OCI-LY7 (cell line): ENCODE results near the gene HLA-DQA2. TPM values are rescaled to one million over a fixed set of nuclear protein-coding genes. Genes with fewer than 3 reads are reported as not detected.
A peak's percentile ranks its signal among the peaks of the same experiment; 100 is the strongest.

Source experiments
- BruUV-seq: library from RNA; stranded (reverse); fragments of 400-500 nt; replicated peaks from 2 replicates; lab custom pipeline; 2021; lab: Mats Ljungman, UMichigan
- CTCF ChIA-PET: fragments of 300-600 bp; sonication (Branson Sonifier 250); formaldehyde crosslinking; loops from one replicate; lab custom pipeline; 2022; ENCODE audit warnings: antibody characterized with exemption; ENCODE audit not compliant: unreplicated experiment; lab: Charles Lee
- POLR2A ChIA-PET: fragments of 300-600 bp; sonication (Branson Sonifier 250); formaldehyde crosslinking; loops from one replicate; lab custom pipeline; 2022; ENCODE audit warnings: antibody characterized with exemption; lab: Charles Lee
- DNase-seq: peaks from one replicate; pipeline ENCODE4 v3.0.0-alpha.2; 2015; ENCODE audit warnings: low spot score
- H2AFZ ChIP-seq: fragments of 200-600 bp; sonication (generic), shearing (Covaris generic); 2 replicates; pipeline ENCODE4 v1.6.1; 2014; ENCODE audit warnings: mild to moderate bottlenecking, antibody characterized with exemption, low read length, moderate library complexity
- H3K27ac ChIP-seq: fragments of 200-600 bp; sonication (generic); 2 replicates; pipeline ENCODE4 v1.5.1; 2014; ENCODE audit warnings: mixed run types, low read depth, mild to moderate bottlenecking, moderate library complexity, low read length, inconsistent platforms; ENCODE audit not compliant: poor library complexity, severe bottlenecking
- H3K36me3 ChIP-seq: fragments of 200-600 bp; sonication (generic); 2 replicates; pipeline ENCODE4 v1.6.1; 2014; ENCODE audit warnings: mild to moderate bottlenecking, antibody characterized with exemption, low read length, moderate library complexity, mixed read lengths; ENCODE audit not compliant: insufficient read depth
- H3K4me1 ChIP-seq: fragments of 200-600 bp; sonication (generic); 2 replicates; pipeline ENCODE4 v1.5.1; 2014; ENCODE audit warnings: mild to moderate bottlenecking, low read length; ENCODE audit not compliant: insufficient read depth, poor library complexity, severe bottlenecking
- H3K4me2 ChIP-seq: fragments of 200-600 bp; sonication (generic); 2 replicates; pipeline ENCODE4 v1.6.1; 2014; ENCODE audit warnings: mild to moderate bottlenecking, low read length
- H3K4me3 ChIP-seq: fragments of 200-600 bp; sonication (generic); 2 replicates; pipeline ENCODE4 v1.5.1; 2014; ENCODE audit warnings: mild to moderate bottlenecking, low read depth, low read length; ENCODE audit not compliant: poor library complexity, severe bottlenecking
- H3K79me2 ChIP-seq: fragments of 200-600 bp; sonication (generic); 2 replicates; pipeline ENCODE4 v1.6.1; 2016; ENCODE audit warnings: low read depth, mild to moderate bottlenecking, low read length, moderate library complexity, mixed read lengths; ENCODE audit not compliant: insufficient read depth
- H3K9me2 ChIP-seq: fragments of 200-600 bp; sonication (generic); 2 replicates; pipeline ENCODE4 v1.6.1; 2016; ENCODE audit warnings: mild to moderate bottlenecking, low read length, mixed read lengths; ENCODE audit not compliant: insufficient read depth
- H3K9me3 ChIP-seq: fragments of 200-600 bp; sonication (generic); 2 replicates; pipeline ENCODE4 v1.6.1; 2014; ENCODE audit warnings: mild to moderate bottlenecking, mixed run types, low read length, mixed read lengths
- H4K20me1 ChIP-seq: fragments of 200-600 bp; sonication (generic); 2 replicates; pipeline ENCODE4 v1.6.1; 2014; ENCODE audit warnings: mild to moderate bottlenecking, antibody characterized with exemption, low read length, moderate library complexity, mixed read lengths; ENCODE audit not compliant: insufficient read depth
- CTCF ChIP-seq: fragments of 200-600 bp; sonication (generic); conservative IDR thresholded peaks from 2 replicates; pipeline ENCODE4 v1.5.1; 2014; ENCODE audit warnings: mild to moderate bottlenecking, antibody characterized with exemption, low read length, moderate library complexity, mixed read lengths
- EZH2phosphoT487 ChIP-seq: fragments of 200-600 bp; sonication (generic); IDR thresholded peaks from 2 replicates; pipeline ENCODE4 v1.6.1; 2018; ENCODE audit warnings: low read depth, borderline replicate concordance, mild to moderate bottlenecking, mixed run types, antibody characterized with exemption, low read length, moderate library complexity, mixed read lengths
- intact Hi-C: fragments of 100-400 bp; cut with micrococcal nuclease; formaldehyde crosslinking; loops from one replicate; pipeline ENCODE4 v1.10.0; 2022; ENCODE audit not compliant: unreplicated experiment
- total RNA-seq, 2 experiments: library from RNA; depleted of rRNA in 1 of 2; stranded (reverse); fragments of >200 nt in 1 of 2; shearing (Covaris generic) in 1 of 2; gene quantifications; 2 replicates each; pipeline ENCODE4 v1.2.3, GENCODE V29; 2014 to 2022

HLA-DQA2 gene
- total RNA-seq, 2 experiments from 2014 or later = 3.6 TPM; not detected in 1

GRCh38 chr6:32763421-32763820 is 22.2 kb downstream of the HLA-DQA2 start, which contains the start of gene HLA-DQB2:
HLA-DQB2 (minus strand) TSS chr6:32763532; CDS start chr6:32763470, 62 bp downstream.
- no peaks in the 10 kb centered on the region for H3K4me1 ChIP-seq
- POLR2A ChIA-PET = interaction anchor here (0.6 kb wide), 1 partner anchor 50 kb away, joined by 3 read pairs; no protein-coding TSS in a partner anchor
- BruUV-seq = no TSS peak
- H4K20me1 ChIP-seq = no peaks in the 10 kb centered on the region
- TF ChIP-seq EZH2phosphoT487 (no peak), CTCF (no peak)
- H3K36me3 ChIP-seq = no peaks in the 10 kb centered on the region
- CTCF ChIA-PET = no interaction called here
- intact Hi-C loops = no loop called here
- no peak within 1 kb of the TSS for H2AFZ ChIP-seq
- H3K4me3 ChIP-seq = no peak within 1 kb of the TSS
- no peak within 1 kb of the TSS for H3K4me2 ChIP-seq
- no peaks in the 10 kb centered on the region for H3K9me2 ChIP-seq
- DNase-seq = peak; percentile 53
- no peaks in the 10 kb centered on the region for H3K79me2 ChIP-seq
- no peak within 1 kb of the TSS for H3K27ac ChIP-seq
- H3K9me3 ChIP-seq = no peaks in the 10 kb centered on the region

- H3K4me1 ChIP-seq = no peaks in the 10 kb centered on the region
- TF ChIP-seq EZH2phosphoT487 (no peak), CTCF (no peak)
- DNase-seq = no peak
- no peak overlapping the region for H2AFZ ChIP-seq
- H3K4me2 ChIP-seq = no peak overlapping the region
- H3K4me3 ChIP-seq = no peak overlapping the region
- intact Hi-C loops = no loop called here
- H3K9me3 ChIP-seq = no peaks in the 10 kb centered on the region
- CTCF ChIA-PET = no interaction called here
- no peaks in the 10 kb centered on the region for H3K36me3 ChIP-seq
- no TSS peak for BruUV-seq
- POLR2A ChIA-PET = interaction anchor here (0.6 kb wide), 1 partner anchor 50 kb away, joined by 3 read pairs; no protein-coding TSS in a partner anchor
- H3K27ac ChIP-seq = no peak overlapping the region
- H3K79me2 ChIP-seq = no peaks in the 10 kb centered on the region
- no peaks in the 10 kb centered on the region for H4K20me1 ChIP-seq
- no peaks in the 10 kb centered on the region for H3K9me2 ChIP-seq
Observed at GRCh38 chr6:32764048-32764447, 22.9 kb downstream of the HLA-DQA2 start.

- CTCF ChIA-PET = no interaction called here
- no peaks in the 10 kb centered on the region for H4K20me1 ChIP-seq
- intact Hi-C loops = no loop called here
- no TSS peak for BruUV-seq
- H3K9me3 ChIP-seq = no peaks in the 10 kb centered on the region
- no peaks in the 10 kb centered on the region for H3K79me2 ChIP-seq
- POLR2A ChIA-PET = no interaction called here
- no peak overlapping the region for H3K4me2 ChIP-seq
- no peaks in the 10 kb centered on the region for H3K4me1 ChIP-seq
- H3K9me2 ChIP-seq = no peaks in the 10 kb centered on the region
- DNase-seq = no peak
- no peak overlapping the region for H2AFZ ChIP-seq
- H3K36me3 ChIP-seq = no peaks in the 10 kb centered on the region
- no peak overlapping the region for H3K4me3 ChIP-seq
- no peak overlapping the region for H3K27ac ChIP-seq
- TF ChIP-seq EZH2phosphoT487 (no peak), CTCF (no peak)
Observed at GRCh38 chr6:32772656-32773055, 31.5 kb downstream of the HLA-DQA2 start.
